ENCODE measurements around the gene FERMT3.

Gene FERMT3

DNA sequence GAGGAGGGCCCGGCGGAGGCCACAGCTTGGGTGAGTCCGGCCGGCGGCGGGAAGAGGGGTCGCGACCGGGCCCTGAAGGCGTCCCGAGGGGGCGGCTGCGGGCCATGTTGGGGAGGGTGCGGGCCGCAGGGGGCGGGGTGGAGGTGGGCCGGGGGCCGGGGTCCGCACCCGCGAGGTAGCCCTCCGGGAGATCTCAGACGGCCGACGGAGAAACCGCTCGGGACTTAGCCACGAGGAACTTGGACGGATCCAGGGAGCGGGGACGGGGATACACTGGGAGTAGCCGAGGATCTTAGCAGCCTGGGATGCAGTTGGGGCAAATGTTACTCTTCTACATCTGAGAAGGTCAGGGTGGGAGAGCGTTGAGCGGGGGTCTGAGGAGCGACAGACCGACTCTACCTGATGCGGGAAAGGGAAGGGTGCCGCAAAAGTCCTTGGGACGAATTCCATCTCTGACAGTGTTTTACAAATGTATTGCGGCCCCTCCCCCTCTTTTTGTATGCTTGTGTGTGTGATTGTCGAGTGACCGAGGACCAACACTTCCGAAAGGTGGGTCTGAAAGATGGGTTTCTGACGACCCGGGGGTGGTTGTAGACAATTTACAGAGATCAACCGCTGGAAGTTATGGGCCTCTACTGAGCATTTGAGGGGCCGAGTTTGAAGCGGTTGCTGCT, 19.9 kb upstream of the FERMT3 start:
- no peak for DNase-seq

DNA sequence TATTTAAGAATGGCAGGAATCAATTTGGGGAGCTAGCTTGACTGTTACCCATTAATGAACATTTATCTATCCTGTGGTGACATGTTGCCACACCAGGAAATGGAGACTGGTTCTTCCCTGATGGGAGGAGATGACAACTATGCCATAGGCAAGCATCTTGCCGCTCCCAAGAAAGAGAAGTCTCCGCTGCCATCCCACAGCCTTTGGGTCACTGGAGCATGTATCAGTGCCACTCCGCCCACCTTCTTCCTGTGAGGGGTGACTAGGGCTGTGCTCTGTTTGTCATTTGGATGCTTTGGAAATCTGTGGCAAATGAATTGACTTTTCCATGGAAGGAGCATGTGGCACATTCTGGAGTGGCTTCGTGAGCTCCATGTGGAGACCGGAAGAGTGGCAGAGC, 14.1 kb upstream of the FERMT3 start:
- DNase-seq, result no peak

DNA sequence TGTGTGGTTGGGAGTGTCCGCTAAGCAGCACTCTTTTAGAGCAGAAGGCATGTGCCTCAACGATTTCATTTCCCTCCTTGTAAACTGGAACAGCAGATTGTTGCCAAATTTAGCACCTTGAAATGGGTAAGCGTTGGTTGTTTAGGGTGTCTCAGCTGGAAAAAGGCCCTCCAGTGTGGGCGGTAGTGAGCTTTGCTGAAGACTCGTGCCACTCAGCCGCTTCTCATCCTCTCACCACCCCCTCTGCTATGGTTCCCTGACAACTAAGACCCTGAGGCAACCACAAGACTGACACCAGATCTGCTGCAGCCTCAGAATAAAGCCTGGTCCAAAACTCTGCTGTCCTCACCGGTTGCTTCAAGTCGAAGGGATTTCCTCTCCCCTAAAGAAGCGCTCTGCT, 9.9 kb upstream of the FERMT3 start:
- no peak for DNase-seq

- DNase-seq, result no peak
Measured at GRCh38 chr11:64198511-64198910, 8.0 kb upstream of the FERMT3 start.

GRCh38 chr11:64201543-64201942, 5.0 kb upstream of the FERMT3 start:
- no peak for DNase-seq

DNA sequence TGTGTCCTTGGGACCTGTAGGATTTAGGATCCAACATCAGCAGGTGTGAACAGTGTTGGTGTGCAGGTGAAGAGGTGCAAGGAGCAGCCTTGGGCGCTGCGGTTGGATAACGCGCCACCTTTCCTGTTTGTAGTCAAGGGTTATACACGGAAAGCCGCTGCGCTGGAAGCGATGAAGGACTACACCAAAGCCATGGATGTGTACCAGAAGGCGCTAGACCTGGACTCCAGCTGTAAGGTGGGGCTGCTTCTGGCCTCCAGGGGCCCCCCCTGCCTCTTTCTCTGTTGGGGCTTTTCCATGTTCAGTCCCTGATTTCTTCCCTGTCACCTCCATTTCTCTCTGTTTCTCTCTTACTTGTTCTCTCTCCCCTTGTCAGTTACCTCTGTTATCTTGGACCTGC, 3.5 kb upstream of the FERMT3 start:
- no peak for DNase-seq

- DNase-seq, result no peak
Measured at GRCh38 chr11:64203421-64204079, 3.0 kb upstream of the FERMT3 start.

DNA sequence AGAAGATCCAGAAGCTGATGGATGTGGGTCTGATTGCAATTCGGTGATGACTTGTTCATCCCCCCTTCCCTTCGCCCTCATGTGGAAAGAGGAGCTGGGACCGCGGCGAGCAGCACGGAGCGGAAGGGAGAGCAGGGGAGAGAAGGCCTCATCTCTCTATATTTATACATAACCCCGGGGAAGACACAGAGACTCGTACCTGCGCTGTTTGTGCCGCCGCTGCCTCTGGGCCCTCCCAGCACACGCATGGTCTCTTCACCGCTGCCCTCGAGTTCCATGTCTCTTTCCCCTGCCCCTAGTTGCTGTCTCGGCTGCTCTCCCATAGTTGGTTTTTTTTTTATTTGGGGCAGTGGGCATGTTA, 2.5 kb upstream of the FERMT3 start:
- DNase-seq, result no peak

DNA sequence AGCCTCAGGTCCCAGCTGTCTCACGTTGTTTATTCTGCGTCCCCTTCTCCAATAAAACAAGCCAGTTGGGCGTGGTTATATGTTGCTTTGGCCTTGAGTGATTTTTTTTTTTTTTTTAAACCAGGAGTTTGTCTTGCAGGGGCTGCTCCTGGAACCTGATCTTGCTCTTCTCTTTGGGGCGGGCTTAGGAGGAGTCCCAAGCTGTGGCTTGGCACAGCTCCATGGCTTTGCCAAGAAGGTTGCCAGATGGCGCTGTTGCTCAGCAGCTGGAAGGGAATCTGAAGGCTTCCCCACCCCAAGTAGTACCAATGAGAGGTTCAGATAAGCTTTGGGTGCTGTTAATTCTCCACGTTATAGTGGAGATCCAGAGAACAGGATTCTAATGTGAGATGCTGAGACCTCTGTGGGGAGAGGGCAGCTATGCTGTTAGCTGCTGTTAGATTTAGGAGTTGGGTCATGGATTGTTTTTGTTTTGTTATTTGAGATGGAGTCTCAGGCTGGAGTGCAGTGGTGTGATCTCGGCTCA, 2.0 kb upstream of the FERMT3 start:
- peak; percentile 89 for DNase-seq

- no peak for DNase-seq
Measured at GRCh38 chr11:64207256-64208085, 950 bp downstream of the FERMT3 start.

DNA sequence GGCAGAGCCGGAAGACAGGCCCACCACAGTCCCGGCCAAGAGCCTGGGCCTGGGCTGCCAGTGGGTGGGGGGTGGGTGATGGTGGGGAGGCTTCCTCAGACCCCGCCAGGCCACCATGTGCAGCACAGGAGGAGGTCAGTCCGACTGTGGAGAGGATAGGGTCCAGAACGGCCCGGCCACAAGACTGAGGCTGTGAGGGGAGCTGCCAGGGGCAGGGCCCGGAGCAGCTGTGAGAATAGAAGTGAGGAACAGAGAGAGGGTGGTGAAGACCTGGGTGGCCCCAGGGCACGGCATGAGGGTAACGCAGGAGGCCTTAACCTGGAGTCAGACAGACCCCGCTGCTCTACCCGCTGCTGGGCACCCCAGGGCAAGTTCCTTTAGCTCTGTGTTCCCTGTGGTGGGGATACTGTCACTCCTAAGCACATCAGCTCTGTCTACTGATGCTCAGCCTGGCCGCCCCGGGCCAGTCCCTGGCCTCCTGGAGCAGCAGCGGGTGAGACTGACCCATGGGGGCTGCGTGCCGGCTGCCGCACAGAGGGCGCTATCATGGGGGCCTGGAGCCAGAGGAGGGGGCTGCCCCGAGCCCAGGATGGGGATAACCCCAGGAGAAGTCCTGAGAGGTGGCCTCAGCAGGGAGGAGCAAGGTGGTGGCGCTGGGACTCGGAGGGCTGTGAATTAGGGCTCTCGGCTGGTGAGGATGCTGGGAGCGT, 1.7 kb downstream of the FERMT3 start:
- no peak for DNase-seq

DNA sequence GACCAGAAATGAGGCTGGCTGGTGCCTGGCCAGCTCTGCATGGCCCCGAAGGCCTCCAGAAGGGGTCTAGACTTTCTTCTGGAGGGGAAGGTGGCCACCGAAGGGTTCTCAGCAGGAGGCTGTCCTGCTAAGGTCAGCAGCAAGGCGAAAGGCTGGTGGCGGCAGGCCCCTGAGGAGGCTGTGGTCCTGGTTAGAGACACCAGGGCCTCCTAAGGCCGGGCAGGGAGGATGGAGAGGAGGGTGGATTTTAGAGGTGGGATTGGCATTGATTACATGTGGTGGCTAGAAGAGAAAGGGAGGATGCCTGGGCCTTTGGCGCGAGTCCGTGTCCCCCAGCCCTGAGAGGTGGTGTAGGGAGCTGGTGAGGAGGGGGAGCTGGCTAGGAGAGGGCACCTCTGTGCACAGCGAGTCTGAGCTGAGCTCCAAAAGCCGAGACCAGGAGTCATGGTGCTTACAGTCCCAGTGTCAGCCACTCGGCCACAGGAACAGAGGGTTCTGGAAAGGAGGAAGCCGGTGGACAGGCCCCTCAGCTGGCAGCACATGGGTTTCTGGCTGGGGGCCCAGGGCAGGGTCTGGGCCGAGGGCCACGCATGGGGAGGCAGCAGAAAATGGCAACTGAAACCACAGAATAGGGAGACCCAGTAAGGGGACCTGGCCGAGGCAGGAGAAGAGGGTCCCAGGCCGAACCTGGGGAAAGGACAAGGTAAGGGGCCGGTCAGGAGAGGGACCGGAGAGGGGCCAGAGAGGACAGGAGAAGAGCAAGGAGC, 2.5 kb downstream of the FERMT3 start:
- DNase-seq, result no peak

- no peak for DNase-seq
Measured at GRCh38 chr11:64209563-64209843, 3.0 kb downstream of the FERMT3 start.

- DNase-seq, result no peak
Measured at GRCh38 chr11:64210301-64211020, 3.9 kb downstream of the FERMT3 start.

DNA sequence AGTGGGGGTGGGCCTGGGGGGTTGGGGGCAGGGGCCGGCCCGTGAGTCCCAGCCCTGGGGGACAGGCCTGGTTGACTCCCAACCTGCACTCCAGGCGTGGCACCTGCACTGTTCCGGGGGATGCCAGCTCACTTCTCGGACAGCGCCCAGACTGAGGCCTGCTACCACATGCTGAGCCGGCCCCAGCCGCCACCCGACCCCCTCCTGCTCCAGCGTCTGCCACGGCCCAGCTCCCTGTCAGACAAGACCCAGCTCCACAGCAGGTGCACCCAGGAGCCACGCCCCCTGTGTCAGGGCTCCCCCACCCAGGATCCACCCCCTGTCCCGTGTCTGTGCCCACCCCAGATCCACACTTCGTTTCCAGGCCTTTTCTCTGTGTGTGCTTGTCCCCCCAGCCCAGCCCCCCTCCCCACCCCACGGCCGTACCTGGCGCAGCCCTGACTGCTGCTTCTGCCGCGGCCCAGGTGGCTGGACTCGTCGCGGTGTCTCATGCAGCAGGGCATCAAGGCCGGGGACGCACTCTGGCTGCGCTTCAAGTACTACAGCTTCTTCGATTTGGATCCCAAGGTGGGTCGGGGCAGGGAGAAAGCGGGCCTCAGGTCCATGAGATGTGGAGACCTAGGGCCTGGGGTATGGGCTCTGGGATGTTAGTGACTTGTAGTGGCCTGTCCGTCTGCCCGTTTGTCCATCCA, 4.8 kb downstream of the FERMT3 start:
- DNase-seq, result no peak

DNA sequence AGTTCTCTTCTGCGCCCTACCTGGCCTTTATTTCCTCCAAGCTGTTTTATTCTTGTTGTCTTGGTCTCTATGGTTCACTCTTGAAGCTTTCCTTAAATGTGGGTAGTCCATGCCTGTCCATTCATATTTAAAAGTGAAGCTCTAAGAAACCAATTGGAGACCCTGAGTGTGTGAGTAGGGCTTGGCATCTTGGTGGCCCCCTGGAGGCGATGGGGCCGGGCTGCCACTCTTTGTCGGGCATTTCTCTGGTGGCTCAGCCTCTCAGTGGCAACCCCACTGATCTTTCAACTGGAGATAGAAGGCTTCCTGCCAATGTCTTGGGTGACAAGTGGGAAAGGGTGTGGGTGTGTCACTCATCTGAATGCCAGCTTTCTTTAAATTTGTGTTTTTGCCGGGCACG, 10.4 kb downstream of the FERMT3 start:
- no peak for DNase-seq

GRCh38 chr11:64218628-64219353, 12.3 kb downstream of the FERMT3 start:
- peak; percentile 32 for DNase-seq

DNA sequence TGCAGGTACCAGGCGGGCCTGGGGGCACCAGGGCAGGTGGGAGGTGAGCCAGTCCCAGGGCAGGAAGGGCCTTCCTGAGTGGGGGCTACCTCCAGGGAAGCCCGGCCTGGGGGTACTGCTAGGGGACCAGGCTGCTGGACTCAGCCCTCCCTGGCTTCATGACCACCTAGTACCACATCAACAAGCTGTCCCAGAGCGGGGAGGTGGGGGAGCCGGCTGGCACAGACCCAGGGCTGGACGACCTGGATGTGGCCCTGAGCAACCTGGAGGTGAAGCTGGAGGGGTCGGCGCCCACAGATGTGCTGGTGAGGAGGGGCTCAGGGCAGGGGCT, 12.8 kb downstream of the FERMT3 start:
- DNase-seq, result no peak

GRCh38 chr11:64219755-64220154, 13.2 kb downstream of the FERMT3 start:
- DNase-seq, result no peak

- no peak for DNase-seq
Measured at GRCh38 chr11:64220271-64220670, 13.8 kb downstream of the FERMT3 start.

- no peak for DNase-seq
Measured at GRCh38 chr11:64220798-64221197, 14.3 kb downstream of the FERMT3 start.
